Measurements from ENCODE around the gene SPTBN4. TPM values are rescaled to one million over a fixed set of nuclear protein-coding genes. Genes with fewer than 3 reads are reported as not detected.

Gene SPTBN4
- total RNA-seq, 1 donor from 2014 or later, result 6.1 TPM

DNA sequence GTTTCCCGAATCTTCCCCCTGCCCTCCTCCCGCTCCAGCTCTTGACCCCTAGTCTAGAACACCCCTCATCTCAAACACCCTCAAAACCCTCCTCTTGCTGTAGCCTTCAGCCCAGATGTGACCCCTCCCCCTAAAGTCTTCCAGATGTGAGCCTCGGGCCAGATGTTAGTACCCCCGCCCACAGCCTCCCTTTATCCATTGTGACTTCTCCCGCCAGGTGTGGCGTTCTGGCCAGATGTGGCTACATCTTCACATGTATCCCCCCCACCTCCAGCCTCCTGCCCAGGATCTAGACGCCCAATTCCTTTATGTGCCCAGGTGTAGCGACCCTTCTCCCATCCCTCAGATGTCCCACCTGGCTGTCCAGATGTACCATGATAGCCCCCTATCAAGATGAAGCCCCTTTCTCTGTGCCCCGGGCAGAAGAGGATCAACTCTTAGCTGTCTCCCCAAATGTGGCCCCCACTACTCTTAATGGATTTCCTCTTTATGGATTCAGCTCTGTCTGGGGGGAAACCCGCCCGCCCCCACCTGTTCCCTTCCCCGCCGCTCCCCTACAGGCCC, 133.9 kb downstream of the SPTBN4 start:
- DNase-seq (ENCODE audit: low spot score), result no peak

DNA sequence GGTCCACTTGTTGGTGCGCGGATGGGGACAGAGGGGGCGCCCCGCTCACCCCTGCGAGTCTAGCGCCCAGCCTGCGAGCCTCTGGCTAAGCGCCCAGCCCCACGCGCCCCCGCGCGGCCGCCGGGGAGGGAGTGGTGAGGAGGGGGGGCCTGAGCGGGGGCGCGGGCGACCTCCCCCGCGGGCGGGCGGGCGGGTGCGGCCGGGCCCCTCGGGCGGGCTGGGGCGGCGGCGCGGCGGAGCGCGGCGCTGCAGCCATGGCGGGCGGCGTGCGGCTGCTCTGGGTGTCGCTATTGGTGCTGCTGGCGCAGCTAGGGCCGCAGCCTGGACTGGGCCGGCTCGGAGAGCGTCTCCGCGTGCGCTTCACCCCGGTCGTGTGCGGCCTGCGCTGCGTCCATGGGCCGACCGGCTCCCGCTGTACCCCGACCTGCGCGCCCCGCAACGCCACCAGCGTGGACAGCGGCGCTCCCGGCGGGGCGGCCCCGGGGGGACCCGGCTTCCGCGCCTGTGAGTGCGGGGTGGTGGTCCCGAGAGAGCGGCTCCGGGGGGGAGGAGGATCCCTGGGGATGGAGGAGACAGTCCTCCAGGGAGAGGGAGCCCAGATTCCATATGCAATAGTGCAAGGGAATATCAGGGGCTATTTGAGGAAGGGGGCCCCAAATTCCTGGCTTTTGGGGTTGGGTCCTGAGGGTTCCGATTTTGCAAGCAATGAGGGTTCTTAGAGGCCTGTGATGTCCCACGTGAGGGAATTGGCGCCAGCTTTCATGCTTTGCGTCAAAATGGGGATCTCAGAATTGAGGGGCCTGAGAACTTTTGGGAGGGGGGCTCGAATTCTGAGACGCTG, 134.6 kb downstream of the SPTBN4 start, which contains the start of gene LTBP4:
Gene LTBP4 (plus strand): TSS at position 236 of the 841 bp plus-strand sequence. CDS start 19 bp downstream, at position 255.
- DNase-seq (ENCODE audit: low spot score), result no peak

DNA sequence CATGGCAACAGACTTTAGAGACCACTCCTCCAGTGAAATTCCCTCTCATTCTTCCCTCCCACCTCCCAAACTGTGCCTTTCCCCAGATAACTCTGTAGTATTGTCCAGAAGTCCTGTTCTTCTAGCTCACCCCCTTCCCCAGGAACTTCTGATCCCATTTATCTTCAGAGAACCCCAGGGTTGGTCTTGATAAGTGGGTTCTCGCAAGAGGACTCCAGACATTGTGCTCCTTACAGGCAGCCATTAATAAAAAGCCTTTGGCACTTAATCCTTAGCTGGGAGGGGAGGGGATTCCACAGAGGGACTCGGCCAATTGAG, 136.2 kb downstream of the SPTBN4 start:
- no peak for DNase-seq (ENCODE audit: low spot score)

DNA sequence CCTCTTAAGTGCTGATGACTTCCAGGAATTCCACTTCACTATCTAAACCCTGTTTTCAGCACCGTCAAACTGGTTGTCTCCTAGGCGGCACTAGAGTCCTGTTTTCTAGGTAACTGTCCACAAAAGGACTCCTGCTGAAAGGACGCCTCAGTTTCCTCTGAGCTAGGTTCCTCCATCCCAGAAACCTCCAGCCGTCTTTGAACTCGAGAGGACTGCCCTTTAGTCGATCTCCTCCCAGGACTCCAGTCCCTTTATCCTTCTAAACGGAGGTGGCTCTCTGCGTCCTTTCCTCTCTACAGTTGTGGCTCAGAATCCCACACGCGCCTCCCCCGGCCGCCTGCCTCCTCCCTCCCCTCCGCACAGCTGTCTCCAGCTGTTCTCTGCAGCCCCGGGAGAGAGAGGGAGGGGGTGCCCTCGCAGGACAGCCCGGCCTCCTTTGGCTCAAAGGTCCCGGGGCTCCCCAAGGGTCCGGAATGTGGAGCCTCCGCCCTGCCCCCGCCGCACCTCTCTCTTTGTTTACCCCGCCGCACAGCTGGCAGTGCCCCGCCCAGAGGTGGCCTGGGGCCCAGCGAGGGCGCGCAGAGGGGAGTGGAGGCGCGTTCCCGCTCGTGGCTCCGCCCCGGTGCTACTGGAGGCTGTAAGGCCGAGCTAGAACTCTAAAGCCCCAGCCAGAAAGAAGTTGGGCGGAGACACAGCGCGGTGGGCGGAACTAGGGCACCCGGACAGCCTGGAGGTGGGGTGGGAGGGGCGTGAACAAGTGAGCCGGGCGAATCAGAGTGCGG, 136.8 kb downstream of the SPTBN4 start:
- DNase-seq (ENCODE audit: low spot score), result peak; percentile 97

DNA sequence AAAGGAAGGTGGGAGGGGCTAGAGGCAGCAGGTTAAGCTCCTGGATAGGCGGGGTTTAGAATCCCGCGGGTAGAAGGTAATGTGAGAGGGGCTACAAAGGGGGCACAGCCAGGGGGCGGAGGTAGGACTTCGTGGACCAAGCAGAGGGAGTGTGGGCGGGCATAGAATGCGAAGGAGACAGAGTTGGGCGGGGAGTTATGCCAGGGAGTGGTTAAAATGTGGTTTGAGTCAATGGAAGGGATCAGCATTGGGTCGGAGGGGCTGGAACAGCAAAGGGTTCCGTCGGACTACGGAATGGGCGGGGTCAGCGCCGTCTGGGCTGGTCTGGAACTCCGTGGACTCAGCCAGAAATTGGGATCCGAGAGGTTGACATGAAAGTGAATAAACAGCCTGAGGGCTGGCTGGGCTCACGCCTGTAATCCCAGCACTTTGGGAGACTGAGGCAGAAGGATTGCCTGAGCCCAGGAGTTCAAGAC, 137.4 kb downstream of the SPTBN4 start:
- DNase-seq (ENCODE audit: low spot score), result no peak

DNA sequence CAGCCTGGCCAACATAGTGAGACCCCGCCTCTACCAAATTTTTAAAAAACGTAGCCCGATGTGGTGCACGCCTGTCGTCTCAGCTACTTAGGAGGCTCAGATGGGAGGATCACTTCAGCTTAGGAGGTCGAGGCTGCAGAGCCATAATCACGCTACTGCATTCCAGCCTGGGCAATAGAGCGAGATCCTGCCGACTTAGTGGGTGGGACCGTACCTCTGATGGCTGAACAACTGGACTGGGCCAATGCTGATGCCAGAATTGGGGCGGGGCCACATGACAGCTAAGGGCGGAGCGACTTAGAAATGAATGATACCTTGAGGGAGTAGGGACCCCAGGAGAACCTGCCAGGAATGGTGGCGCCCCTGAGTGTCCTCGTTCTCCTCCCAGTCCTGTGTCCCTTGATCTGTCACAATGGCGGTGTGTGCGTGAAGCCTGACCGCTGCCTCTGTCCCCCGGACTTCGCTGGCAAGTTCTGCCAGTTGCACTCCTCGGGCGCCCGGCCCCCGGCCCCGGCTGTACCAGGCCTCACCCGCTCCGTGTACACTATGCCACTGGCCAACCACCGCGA, 137.9 kb downstream of the SPTBN4 start:
- no peak for DNase-seq (ENCODE audit: low spot score)

DNA sequence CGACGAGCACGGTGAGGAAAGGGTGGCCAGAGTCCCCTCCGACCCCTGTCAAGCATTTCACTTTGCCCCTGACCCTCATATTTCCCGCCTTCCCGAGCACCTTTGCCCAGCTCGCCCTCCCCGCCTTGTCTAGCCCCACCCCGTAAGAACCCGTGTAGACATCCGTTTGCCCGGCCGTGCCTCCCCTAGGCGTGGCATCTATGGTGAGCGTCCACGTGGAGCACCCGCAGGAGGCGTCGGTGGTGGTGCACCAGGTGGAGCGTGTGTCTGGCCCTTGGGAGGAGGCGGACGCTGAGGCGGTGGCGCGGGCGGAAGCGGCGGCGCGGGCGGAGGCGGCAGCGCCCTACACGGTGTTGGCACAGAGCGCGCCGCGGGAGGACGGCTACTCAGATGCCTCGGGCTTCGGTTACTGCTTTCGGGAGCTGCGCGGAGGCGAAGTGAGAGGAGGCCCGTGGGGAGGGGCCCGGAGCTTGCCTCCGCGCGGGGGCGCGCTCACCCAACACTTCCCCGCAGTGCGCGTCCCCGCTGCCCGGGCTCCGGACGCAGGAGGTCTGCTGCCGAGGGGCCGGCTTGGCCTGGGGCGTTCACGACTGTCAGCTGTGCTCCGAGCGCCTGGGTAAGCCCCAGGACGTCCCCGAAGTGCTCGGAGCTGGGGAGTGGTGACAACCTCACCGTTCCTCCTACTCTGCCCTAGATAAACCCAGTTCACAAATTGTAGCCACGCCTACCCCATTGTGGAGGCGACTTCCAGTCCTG, 138.6 kb downstream of the SPTBN4 start:
- no peak for DNase-seq (ENCODE audit: low spot score)

DNA sequence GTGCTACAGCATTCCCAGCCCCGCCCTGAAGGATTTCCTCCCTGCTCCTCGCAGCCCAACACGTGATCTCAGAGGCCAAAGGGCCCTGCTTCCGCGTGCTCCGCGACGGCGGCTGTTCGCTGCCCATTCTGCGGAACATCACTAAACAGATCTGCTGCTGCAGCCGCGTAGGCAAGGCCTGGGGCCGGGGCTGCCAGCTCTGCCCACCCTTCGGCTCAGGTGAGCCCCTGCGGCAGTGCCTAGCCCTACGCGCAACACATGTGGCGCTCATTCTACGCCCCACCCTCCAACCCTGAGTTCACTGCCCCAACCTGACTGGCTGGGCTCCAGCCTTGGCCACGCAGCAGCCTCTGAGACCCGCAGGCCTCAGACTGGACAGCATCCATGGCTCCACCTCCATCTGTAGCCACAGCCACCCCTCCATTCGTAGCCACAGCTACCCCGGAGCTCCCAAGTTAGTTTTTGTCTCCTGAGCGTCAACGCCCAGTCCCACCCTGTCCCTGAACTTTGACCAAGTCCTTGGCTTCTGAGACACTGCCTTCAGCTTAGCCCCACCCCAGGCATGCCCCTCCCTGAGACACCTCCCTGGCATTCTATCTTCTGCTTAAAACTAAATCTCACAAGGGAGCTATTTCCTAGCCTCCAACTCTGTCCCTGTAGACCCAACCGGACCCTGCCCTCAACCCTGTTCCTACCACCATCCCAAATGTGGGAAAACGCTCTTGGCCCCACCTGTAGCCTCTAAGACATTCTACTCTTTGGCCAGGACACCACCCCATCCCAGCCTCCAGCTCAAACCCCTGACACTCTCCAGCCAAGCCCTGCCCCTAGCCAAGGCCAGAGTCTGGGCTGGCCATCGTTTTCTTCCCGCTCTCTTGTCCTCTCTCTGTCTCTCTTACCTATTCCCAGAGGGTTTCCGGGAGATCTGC, 140.8 kb downstream of the SPTBN4 start:
- DNase-seq (ENCODE audit: low spot score), result no peak

DNA sequence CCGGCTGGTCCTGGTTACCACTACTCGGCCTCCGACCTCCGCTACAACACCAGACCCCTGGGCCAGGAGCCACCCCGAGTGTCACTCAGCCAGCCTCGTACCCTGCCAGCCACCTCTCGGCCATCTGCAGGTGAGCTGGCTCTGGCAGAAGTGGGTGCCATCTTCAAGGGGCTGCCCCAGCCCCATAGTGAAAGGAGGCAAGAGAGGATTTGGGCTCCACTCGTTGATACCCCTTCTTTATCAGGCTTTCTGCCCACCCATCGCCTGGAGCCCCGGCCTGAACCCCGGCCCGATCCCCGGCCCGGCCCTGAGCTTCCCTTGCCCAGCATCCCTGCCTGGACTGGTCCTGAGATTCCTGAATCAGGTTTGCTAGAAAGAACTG, 141.4 kb downstream of the SPTBN4 start:
- no peak for DNase-seq (ENCODE audit: low spot score)

DNA sequence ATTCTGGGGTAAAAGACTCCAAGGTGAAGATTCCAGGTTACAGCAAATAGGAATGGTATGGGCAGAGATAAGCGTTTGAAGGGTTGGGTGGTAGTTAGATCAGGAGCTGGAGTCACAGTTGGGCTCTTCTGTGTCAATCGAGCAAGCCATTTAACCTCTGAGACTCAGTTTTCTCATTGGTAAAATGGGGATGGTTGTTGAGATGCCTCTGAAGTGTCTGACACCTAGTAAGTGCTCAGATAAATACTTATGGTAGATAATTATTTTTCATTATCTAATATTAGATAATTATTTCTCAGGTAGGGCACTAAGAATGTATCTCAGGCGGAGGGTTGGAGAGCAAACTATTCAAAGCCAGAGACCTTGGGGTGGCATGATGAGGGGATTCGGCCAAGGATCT, 142.2 kb downstream of the SPTBN4 start:
- DNase-seq (ENCODE audit: low spot score), result no peak

DNA sequence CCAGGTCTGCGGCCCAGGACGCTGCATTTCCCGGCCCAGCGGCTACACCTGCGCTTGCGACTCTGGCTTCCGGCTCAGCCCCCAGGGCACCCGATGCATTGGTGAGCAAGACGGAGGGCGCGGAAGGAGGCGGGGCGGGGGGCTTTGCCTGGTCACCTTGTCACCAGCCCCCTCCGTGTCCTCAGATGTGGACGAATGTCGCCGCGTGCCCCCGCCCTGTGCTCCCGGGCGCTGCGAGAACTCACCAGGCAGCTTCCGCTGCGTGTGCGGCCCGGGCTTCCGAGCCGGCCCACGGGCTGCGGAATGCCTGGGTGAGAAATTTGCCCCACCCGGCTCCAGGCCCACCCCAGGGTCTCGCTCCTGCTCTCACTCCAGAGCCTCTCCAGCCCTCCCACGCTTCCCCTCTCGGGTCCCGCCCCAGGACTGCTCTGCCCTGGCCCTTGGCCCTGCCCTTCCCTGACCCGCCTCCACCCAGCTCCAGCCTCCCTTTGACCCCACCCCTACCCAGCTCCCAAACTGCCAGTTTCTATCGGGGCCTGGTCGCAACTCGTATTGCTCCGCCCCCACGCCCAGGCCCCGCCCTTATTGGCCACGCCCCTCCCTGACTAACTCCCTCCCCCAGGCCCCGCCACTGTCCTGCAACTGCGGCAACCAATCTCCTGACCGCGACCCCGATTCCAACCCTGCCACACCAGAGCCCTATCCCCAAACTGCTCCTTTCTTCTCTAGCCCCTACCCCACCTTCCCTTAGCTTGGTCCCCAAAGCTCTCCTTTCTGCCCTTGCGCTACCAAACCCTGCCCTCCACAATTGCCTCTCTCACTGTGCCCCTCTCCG, 143.0 kb downstream of the SPTBN4 start:
- DNase-seq (ENCODE audit: low spot score), result peak; percentile 97

DNA sequence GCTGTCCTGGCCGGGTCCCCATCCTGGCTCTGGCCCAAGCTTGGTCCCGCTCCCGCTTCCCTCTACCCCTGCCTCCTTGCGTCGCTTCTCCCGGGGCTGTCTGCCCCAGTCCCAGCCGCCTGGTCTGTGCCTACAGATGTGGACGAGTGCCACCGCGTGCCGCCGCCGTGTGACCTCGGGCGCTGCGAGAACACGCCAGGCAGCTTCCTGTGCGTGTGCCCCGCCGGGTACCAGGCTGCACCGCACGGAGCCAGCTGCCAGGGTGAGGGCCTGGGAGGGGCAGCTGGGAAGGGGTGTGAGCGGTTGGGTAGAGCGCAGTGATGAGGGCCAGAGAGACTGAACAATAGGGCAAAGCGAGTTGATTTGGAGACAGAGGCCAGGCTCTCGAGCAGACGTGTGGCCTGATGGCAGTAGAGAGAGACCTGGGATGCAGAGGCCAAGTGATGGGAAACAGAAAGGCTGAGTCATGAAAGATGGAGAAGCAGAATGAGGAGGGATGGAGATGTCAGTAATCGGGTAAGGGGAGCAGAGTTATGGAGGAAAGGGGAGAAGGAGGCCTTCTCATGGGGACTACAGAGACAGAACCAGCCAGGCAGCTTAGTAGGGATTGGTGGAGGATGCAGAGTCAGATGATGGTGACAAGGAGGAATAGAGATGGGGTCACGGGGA, 143.7 kb downstream of the SPTBN4 start:
- DNase-seq (ENCODE audit: low spot score), result no peak

DNA sequence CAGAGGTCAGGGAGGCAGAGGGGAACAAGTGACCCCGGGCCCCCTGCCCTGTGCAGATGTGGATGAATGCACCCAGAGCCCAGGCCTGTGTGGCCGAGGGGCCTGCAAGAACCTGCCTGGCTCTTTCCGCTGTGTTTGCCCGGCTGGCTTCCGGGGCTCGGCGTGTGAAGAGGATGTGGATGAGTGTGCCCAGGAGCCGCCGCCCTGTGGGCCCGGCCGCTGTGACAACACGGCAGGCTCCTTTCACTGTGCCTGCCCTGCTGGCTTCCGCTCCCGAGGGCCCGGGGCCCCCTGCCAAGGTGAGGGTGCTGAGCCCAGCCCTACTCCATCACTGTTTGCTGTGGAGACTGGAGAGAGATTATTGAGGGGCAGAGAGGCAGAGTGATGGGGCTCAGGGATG, 144.3 kb downstream of the SPTBN4 start:
- DNase-seq (ENCODE audit: low spot score), result no peak

DNA sequence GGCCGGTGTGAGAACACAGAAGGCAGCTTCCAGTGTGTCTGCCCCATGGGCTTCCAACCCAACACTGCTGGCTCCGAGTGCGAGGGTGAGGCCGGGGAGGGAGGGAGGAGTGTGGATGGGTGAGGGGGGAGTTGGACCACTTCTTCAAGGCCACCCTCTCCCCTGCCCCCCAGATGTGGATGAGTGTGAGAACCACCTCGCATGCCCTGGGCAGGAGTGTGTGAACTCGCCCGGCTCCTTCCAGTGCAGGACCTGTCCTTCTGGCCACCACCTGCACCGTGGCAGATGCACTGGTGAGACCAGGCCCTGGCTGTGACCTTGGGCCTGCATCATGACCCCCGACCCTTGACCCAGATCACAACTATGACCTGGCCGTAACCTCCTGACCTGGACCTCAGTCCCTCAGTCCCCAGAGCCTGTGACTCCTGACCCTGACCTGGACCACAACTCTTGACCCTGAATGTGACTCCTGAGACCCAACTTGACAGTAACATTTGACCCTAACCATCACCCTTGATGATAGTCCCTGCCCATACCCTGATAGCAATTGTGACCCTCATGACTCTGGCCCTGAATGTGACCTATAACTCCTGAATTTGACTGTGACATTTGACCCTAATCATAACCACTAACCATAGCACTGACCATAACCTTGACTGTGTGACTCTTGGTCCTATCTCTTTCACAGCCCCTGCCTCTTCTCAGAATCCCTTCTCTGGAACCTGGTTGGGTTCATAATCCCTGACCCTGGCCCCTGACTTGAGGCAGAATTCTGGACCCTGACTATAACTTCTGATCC, 145.3 kb downstream of the SPTBN4 start:
- no peak for DNase-seq (ENCODE audit: low spot score)

DNA sequence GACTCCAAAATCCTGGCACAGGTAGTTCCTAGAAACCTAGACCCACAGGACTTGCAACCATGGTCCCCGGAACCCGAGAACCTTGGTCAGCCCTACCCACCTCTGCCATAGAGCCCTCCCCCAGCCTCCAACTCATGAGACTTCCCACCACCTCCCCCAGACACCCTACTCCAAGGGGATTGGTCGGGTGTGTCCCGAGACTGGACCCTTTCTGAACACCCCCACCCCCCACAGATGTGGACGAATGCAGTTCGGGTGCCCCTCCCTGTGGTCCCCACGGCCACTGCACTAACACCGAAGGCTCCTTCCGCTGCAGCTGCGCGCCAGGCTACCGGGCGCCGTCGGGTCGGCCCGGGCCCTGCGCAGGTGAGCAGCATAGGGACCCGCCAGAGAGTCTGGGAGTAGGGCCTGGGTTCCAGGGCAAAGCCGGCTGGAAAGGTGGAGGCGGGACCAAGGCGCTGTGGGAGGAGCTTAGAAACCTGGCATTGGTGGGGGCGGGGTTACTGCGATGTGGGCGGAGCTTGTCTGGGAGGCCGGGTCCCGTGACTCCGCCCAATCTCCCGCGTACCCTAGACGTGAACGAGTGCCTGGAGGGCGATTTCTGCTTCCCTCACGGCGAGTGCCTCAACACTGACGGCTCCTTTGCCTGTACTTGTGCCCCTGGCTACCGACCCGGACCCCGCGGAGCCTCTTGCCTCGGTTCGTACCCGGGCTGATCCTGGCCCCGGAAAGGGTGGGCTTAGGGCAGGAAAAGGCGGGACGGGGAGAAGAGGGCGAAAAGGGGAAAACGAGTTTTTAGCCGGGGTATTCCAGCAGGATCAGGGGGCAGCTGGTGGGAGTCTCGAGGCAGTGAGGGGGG, 146.3 kb downstream of the SPTBN4 start:
- no peak for DNase-seq (ENCODE audit: low spot score)

All from mesenteric fat pad (tissue), 1 donor.